Thyroid gland (tissue), 4 donors: ENCODE measurements around the gene FOXK1. TPM values are rescaled to one million over a fixed set of nuclear protein-coding genes. Genes with fewer than 3 reads are reported as not detected.

Experiments
- DNase-seq, 2 donors: peaks; one replicate each; pipeline ENCODE4 v3.0.0-alpha.2; 2019
- H3K27ac ChIP-seq, 3 donors: fragments of 200-600 bp; sonication (generic); 1 replicate in 2 of 3; 2 replicates in 1 of 3; pipeline ENCODE4 v1.5.1; 2016 to 2019; ENCODE audit warnings: mild to moderate bottlenecking in 1 of 3, moderate library complexity in 1 of 3
- H3K27me3 ChIP-seq: fragments of 200-600 bp; sonication (generic); one replicate; pipeline ENCODE4 v1.5.1; 2019
- H3K36me3 ChIP-seq, 2 donors: fragments of 200-600 bp; sonication (generic); one replicate each; pipeline ENCODE4 v1.5.1; 2016 to 2019
- H3K4me1 ChIP-seq, 2 donors: fragments of 200-600 bp; sonication (generic); one replicate each; pipeline ENCODE4 v1.5.1; 2017 to 2019
- H3K4me3 ChIP-seq, 3 donors: fragments of 200-600 bp; sonication (generic); replicated peaks in 1 of 3; 1 replicate in 2 of 3; 2 replicates in 1 of 3; pipeline ENCODE4 v1.5.1; 2016; ENCODE audit warnings: mild to moderate bottlenecking in 1 of 3
- H3K9me3 ChIP-seq: fragments of 200-600 bp; sonication (generic); one replicate; pipeline ENCODE4 v1.5.1; 2017
- POLR2A ChIP-seq, 2 donors: fragments of 450-650 bp; IDR thresholded peaks; one replicate each; pipeline ENCODE4 v1.6.1; 2017; ENCODE audit warnings: antibody characterized with exemption in 2 of 2, mild to moderate bottlenecking in 2 of 2, moderate library complexity in 1 of 2
- WGBS, 2 donors: methylation state at CpG; one replicate each; pipeline ENCODE4 v1.1.5; 2017; 5-methylcytosine and 5-hydroxymethylcytosine counted together
- intact Hi-C: fragments of 100-400 bp; cut with DNase I; formaldehyde crosslinking; loops from one replicate; pipeline ENCODE4 v1.15.1; 2023
- total RNA-seq, 4 donors: library from RNA; depleted of rRNA; stranded (reverse); fragments of >200 nt; gene quantifications; one replicate each; pipeline ENCODE4 v1.2.3, GENCODE V29; 2016
- TF ChIP-seq, protein P1 (sequence below), 6 experiments: fragments of 200-600 bp in 3 of 6; fragments of 450-650 bp in 3 of 6; sonication (generic) in 3 of 6; IDR thresholded peaks; one replicate each; pipeline ENCODE4 v1.5.1; 2016 to 2019; ENCODE audit warnings: antibody characterized with exemption in 6 of 6, mild to moderate bottlenecking in 2 of 6, inconsistent platforms in 1 of 6, moderate library complexity in 1 of 6

The FOXK1 gene
- total RNA-seq, 4 donors from 2014 or later: 15.0 to 33.0 (median 20.7) TPM

- H3K36me3 ChIP-seq: no peaks in the 10 kb centered on the region
- H3K4me3 ChIP-seq: no peak overlapping the region
- DNase-seq: no peak
- no peak for TF ChIP-seq POLR2A (IDR thresholded peaks at IDR 0.05)
- TF ChIP-seq, protein P1, sequence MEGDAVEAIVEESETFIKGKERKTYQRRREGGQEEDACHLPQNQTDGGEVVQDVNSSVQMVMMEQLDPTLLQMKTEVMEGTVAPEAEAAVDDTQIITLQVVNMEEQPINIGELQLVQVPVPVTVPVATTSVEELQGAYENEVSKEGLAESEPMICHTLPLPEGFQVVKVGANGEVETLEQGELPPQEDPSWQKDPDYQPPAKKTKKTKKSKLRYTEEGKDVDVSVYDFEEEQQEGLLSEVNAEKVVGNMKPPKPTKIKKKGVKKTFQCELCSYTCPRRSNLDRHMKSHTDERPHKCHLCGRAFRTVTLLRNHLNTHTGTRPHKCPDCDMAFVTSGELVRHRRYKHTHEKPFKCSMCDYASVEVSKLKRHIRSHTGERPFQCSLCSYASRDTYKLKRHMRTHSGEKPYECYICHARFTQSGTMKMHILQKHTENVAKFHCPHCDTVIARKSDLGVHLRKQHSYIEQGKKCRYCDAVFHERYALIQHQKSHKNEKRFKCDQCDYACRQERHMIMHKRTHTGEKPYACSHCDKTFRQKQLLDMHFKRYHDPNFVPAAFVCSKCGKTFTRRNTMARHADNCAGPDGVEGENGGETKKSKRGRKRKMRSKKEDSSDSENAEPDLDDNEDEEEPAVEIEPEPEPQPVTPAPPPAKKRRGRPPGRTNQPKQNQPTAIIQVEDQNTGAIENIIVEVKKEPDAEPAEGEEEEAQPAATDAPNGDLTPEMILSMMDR (IDR thresholded peaks at IDR 0.05): no peak
- no peaks in the 10 kb centered on the region for H3K27me3 ChIP-seq
- H3K4me1 ChIP-seq: peaks cover 4 to 24% of the 10 kb centered on the region in 2 donors
- WGBS, 2 donors: 80 to 82% methylated on average over 26 of the region's 26 CpGs
- H3K9me3 ChIP-seq: no peaks in the 10 kb centered on the region
- no peak overlapping the region for H3K27ac ChIP-seq
- intact Hi-C loops: no loop called here
Observed at GRCh38 chr7:4714767-4715409, 32.8 kb downstream of the FOXK1 start.

GRCh38 chr7:4715410-4715776 lies 33.3 kb downstream of the FOXK1 start:
- DNase-seq: peak; percentile 46 to 53

GRCh38 chr7:4716946-4717795 lies 35.1 kb downstream of the FOXK1 start:
- 90 to 91% methylated on average over 28 to 29 of the region's 29 CpGs for WGBS, 2 donors
- peaks cover 4 to 34% of the 10 kb centered on the region in 2 donors for H3K4me1 ChIP-seq

More at GRCh38 chr7:4715410-4715776, 33.3 kb downstream of the FOXK1 start:
- TF ChIP-seq, protein P1 (IDR thresholded peaks at IDR 0.05): no peak
- no peak for TF ChIP-seq POLR2A (IDR thresholded peaks at IDR 0.05)
- WGBS, 2 donors: 23 to 29% methylated on average over 13 of the region's 13 CpGs
- peaks cover 4 to 26% of the 10 kb centered on the region in 2 donors for H3K4me1 ChIP-seq
- no peaks in the 10 kb centered on the region for H3K9me3 ChIP-seq
- intact Hi-C loops: no loop called here
- H3K27me3 ChIP-seq: no peaks in the 10 kb centered on the region
- no peaks in the 10 kb centered on the region for H3K36me3 ChIP-seq
- no peak overlapping the region for H3K27ac ChIP-seq
- no peak overlapping the region for H3K4me3 ChIP-seq

GRCh38 chr7:4718075-4718474 lies 36.0 kb downstream of the FOXK1 start:
- WGBS, 2 donors: 92 to 95% methylated on average over 19 to 22 of the region's 22 CpGs
- TF ChIP-seq, protein P1 (IDR thresholded peaks at IDR 0.05): no peak
- TF ChIP-seq POLR2A (IDR thresholded peaks at IDR 0.05): no peak
- no peaks in the 10 kb centered on the region for H3K36me3 ChIP-seq
- H3K9me3 ChIP-seq: no peaks in the 10 kb centered on the region
- no peak for DNase-seq
- peaks cover 4 to 26% of the 10 kb centered on the region in 2 donors for H3K4me1 ChIP-seq
- intact Hi-C loops: no loop called here
- H3K27me3 ChIP-seq: no peaks in the 10 kb centered on the region
- no peak overlapping the region for H3K27ac ChIP-seq
- H3K4me3 ChIP-seq: no peak overlapping the region

More at GRCh38 chr7:4716946-4717795, 35.1 kb downstream of the FOXK1 start:
- intact Hi-C loops: no loop called here
- no peak for TF ChIP-seq POLR2A (IDR thresholded peaks at IDR 0.05)
- TF ChIP-seq, protein P1 (IDR thresholded peaks at IDR 0.05): no peak
- no peak overlapping the region for H3K4me3 ChIP-seq
- DNase-seq: no peak
- no peaks in the 10 kb centered on the region for H3K36me3 ChIP-seq
- H3K27me3 ChIP-seq: no peaks in the 10 kb centered on the region
- H3K27ac ChIP-seq: no peak overlapping the region
- no peaks in the 10 kb centered on the region for H3K9me3 ChIP-seq

DNA sequence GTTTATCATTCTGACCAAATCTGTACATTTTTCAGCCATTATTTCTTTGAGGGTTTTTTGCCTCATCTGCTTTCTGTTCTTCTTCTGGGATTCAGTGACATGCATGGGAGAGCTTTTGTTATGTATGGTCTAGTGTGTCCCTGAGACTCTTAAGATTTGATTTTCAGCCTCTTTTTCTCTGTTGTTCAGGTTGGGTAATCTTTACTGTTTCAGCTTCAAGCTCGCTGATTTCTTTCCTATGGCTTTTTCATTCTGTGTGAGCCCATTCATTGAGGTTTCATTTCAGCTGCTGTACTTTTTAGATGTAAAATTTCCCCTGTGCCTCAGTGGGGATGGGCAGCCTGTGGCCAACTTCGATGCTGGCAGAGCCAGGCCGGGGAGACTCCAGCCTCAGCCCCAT lies 38.1 kb downstream of the FOXK1 start:
- intact Hi-C loops: no loop called here
- DNase-seq: no peak
- H3K27ac ChIP-seq: no peak overlapping the region
- peaks cover 12 to 37% of the 10 kb centered on the region in 2 donors for H3K4me1 ChIP-seq
- 69 to 76% methylated on average over 3 of the region's 3 CpGs for WGBS, 2 donors
- TF ChIP-seq, protein P1 (IDR thresholded peaks at IDR 0.05): no peak
- TF ChIP-seq POLR2A (IDR thresholded peaks at IDR 0.05): no peak
- H3K27me3 ChIP-seq: no peaks in the 10 kb centered on the region
- no peaks in the 10 kb centered on the region for H3K9me3 ChIP-seq
- H3K4me3 ChIP-seq: no peak overlapping the region
- no peaks in the 10 kb centered on the region for H3K36me3 ChIP-seq
